IMR-90 (cell line): ENCODE measurements around the gene ZEB2. TPM values are rescaled to one million over a fixed set of nuclear protein-coding genes. Genes with fewer than 3 reads are reported as not detected.
"Not testable (repeated sequence)": the region's sequence is repeated elsewhere in the genome, so short reads cannot be mapped to it uniquely, and the experiment has no call there.

Source experiments
- ATAC-seq: fragments of 200-7000 bp; cut with Tn5 transposase; 2 replicates; pipeline ENCODE4 v1.9.1; 2020; ENCODE audit warnings: low read depth, mild to moderate bottlenecking, moderate library complexity
- BruUV-seq: library from RNA; stranded (reverse); fragments of 400-500 nt; replicated peaks from 2 replicates; lab custom pipeline; 2021; lab: Mats Ljungman, UMichigan
- CTCF ChIA-PET: fragments of 300-600 bp; formaldehyde crosslinking; extraction: SDS; loops from one replicate; lab custom pipeline; 2021; ENCODE audit warnings: antibody characterized with exemption; lab: Yijun Ruan, JAX
- POLR2A ChIA-PET: fragments of 300-600 bp; sonication (Branson Sonifier 250); formaldehyde crosslinking; loops from one replicate; lab custom pipeline; 2022; ENCODE audit warnings: antibody characterized with exemption; ENCODE audit not compliant: unreplicated experiment; lab: Charles Lee
- DNase-seq: peaks from one replicate; pipeline ENCODE4 v3.0.0; 2013
- H2AFZ ChIP-seq: replicated peaks from 2 replicates; pipeline ENCODE3; 2013; ENCODE audit warnings: low read length, mild to moderate bottlenecking; ENCODE audit not compliant: poor library complexity
- H2AK5ac ChIP-seq: 2 replicates; pipeline ENCODE4 v1.6.1; 2013; ENCODE audit warnings: low read depth, low read length, inconsistent platforms
- H2AK9ac ChIP-seq: replicated peaks from 2 replicates; pipeline ENCODE3; 2013; ENCODE audit warnings: mild to moderate bottlenecking, low read depth, low read length, moderate library complexity; ENCODE audit not compliant: poor library complexity
- H2BK120ac ChIP-seq: 2 replicates; pipeline ENCODE4 v1.6.1; 2013; ENCODE audit warnings: low read depth, low read length, inconsistent platforms
- H2BK15ac ChIP-seq: 3 replicates; pipeline ENCODE4 v1.6.1; 2013; ENCODE audit warnings: low read depth, low read length, inconsistent platforms
- H2BK20ac ChIP-seq: 2 replicates; pipeline ENCODE4 v1.6.1; 2013; ENCODE audit warnings: low read depth, mild to moderate bottlenecking, inconsistent platforms, low read length, moderate library complexity
- H2BK5ac ChIP-seq: 2 replicates; pipeline ENCODE4 v1.6.1; 2013; ENCODE audit warnings: mild to moderate bottlenecking, low read depth, low read length, inconsistent platforms; ENCODE audit not compliant: poor library complexity, severe bottlenecking
- H3K14ac ChIP-seq: replicated peaks from 2 replicates; pipeline ENCODE4 v1.6.1; 2013; ENCODE audit warnings: low read depth, low read length, inconsistent platforms
- H3K18ac ChIP-seq: 2 replicates; pipeline ENCODE4 v1.6.1; 2013; ENCODE audit warnings: low read depth, low read length, control low read depth
- H3K23ac ChIP-seq: 2 replicates; pipeline ENCODE4 v1.6.1; 2013; ENCODE audit warnings: low read depth, low read length, inconsistent platforms
- H3K27ac ChIP-seq: 2 replicates; pipeline ENCODE4 v1.5.1; 2013; ENCODE audit warnings: mild to moderate bottlenecking, control low read depth, low read length; ENCODE audit not compliant: insufficient read depth
- H3K27me3 ChIP-seq: 2 replicates; pipeline ENCODE4 v1.6.1; 2013; ENCODE audit warnings: low read length; ENCODE audit not compliant: control insufficient read depth, insufficient read depth
- H3K36me3 ChIP-seq: 2 replicates; pipeline ENCODE4 v1.6.1; 2013; ENCODE audit warnings: low read length, mixed read lengths; ENCODE audit not compliant: control insufficient read depth, insufficient read depth
- H3K4ac ChIP-seq: 2 replicates; pipeline ENCODE4 v1.6.1; 2013; ENCODE audit warnings: low read depth, low read length, inconsistent platforms
- H3K4me1 ChIP-seq: 2 replicates; pipeline ENCODE4 v1.6.1; 2013; ENCODE audit warnings: low read length, mixed read lengths; ENCODE audit not compliant: control insufficient read depth, insufficient read depth
- H3K4me2 ChIP-seq: 2 replicates; pipeline ENCODE4 v1.6.1; 2013; ENCODE audit warnings: low read depth, mild to moderate bottlenecking, control low read depth, low read length, moderate library complexity
- H3K4me3 ChIP-seq: 2 replicates; pipeline ENCODE4 v1.5.1; 2013; ENCODE audit warnings: low read depth, mild to moderate bottlenecking, control low read depth, low read length, moderate library complexity; ENCODE audit not compliant: insufficient read depth
- H3K56ac ChIP-seq: 2 replicates; pipeline ENCODE4 v1.6.1; 2013; ENCODE audit warnings: low read length, inconsistent platforms; ENCODE audit not compliant: insufficient read depth; ENCODE audit errors: extremely low read depth
- H3K79me1 ChIP-seq, 2 experiments: 2 replicates each; pipeline ENCODE4 v1.6.1; 2013; ENCODE audit warnings: low read length in 2 of 2, inconsistent platforms in 1 of 2, low read depth in 1 of 2
- H3K9ac ChIP-seq: 2 replicates; pipeline ENCODE4 v1.6.1; 2013; ENCODE audit warnings: low read depth, low read length, control low read depth
- H3K9me1 ChIP-seq: 2 replicates; pipeline ENCODE4 v1.6.1; 2013; ENCODE audit warnings: low read length, inconsistent platforms; ENCODE audit not compliant: insufficient read depth
- H3K9me3 ChIP-seq: 2 replicates; pipeline ENCODE4 v1.6.1; 2013; ENCODE audit warnings: low read length; ENCODE audit not compliant: control insufficient read depth, insufficient read depth
- H4K20me1 ChIP-seq: 2 replicates; pipeline ENCODE4 v1.6.1; 2013; ENCODE audit warnings: low read length, inconsistent platforms; ENCODE audit not compliant: insufficient read depth
- H4K5ac ChIP-seq: 2 replicates; pipeline ENCODE4 v1.6.1; 2013; ENCODE audit warnings: mild to moderate bottlenecking, low read depth, low read length, control low read depth
- H4K8ac ChIP-seq, 2 experiments: 2 replicates each; pipeline ENCODE4 v1.6.1; 2013; ENCODE audit warnings: low read depth in 2 of 2, low read length in 2 of 2, control low read depth in 1 of 2, inconsistent platforms in 1 of 2
- H4K91ac ChIP-seq: 2 replicates; pipeline ENCODE4 v1.6.1; 2013; ENCODE audit warnings: low read depth, low read length, inconsistent platforms; ENCODE audit not compliant: insufficient read depth
- FOS ChIP-seq: fragments of 150-350 bp; IDR thresholded peaks from 2 replicates; pipeline ENCODE4 v1.6.1; 2016; ENCODE audit warnings: low read depth, low read length
- RCOR1 ChIP-seq: IDR thresholded peaks from 2 replicates; pipeline ENCODE4 v1.6.1; 2012; ENCODE audit warnings: mild to moderate bottlenecking, low read length, improper control_type of control experiment; ENCODE audit not compliant: insufficient replicate concordance
- WGBS, 2 experiments: methylation state at CpG; one replicate each; pipeline versions ENCODE4 v1.1.5 to v1.1.7; 2013; ENCODE audit warnings: missing lambda C conversion rate in 2 of 2; ENCODE audit not compliant: insufficient read length in 1 of 2; ENCODE audit errors: extremely low coverage in 2 of 2; 5-methylcytosine and 5-hydroxymethylcytosine counted together
- dilution Hi-C: fragments of 300-500 bp; cut with HindIII; formaldehyde crosslinking; loops from one replicate; pipeline ENCODE4 v1.14.3; 2018; ENCODE audit warnings: low sequenced_read_pairs; ENCODE audit not compliant: unreplicated experiment
- in situ Hi-C: fragments of 300-500 bp; cut with MboI; formaldehyde crosslinking; loops from 3 replicates; pipeline ENCODE4 v1.14.3; 2019; ENCODE audit warnings: low sequenced_read_pairs, inconsistent platforms, mixed read lengths
- intact Hi-C: fragments of 100-400 bp; cut with micrococcal nuclease; formaldehyde crosslinking; loops from 2 replicates; pipeline ENCODE4 v1.10.0; 2022
- polyA plus RNA-seq, 3 experiments: library from polyadenylated mRNA; depleted of rRNA; stranded (reverse); fragments of >200 nt; gene quantifications; 2 replicates each; pipeline ENCODE4 v1.2.3, GENCODE V29; 2012; ENCODE audit warnings: low replicate concordance in 1 of 3
- total RNA-seq: library from RNA; depleted of rRNA; stranded (reverse); fragments of >200 nt; gene quantifications from 2 replicates; pipeline ENCODE4 v1.2.3, GENCODE V29; 2012

Gene ZEB2
- total and polyA plus RNA-seq, 2 of the 4 experiments (the other 2 are of a cell fraction): 22.4 to 50.9 TPM

GRCh38 chr2:144364944-144365738 is 154.8 kb downstream of the ZEB2 start:
- Histone ChIP-seq H3K9ac (no peak overlapping the region), H3K4me1 (peaks cover 5% of the 10 kb centered on the region; the same call in 1 of the 2 replicates), H3K4me3 (no peak overlapping the region), H3K4ac (peak overlapping the region; percentile 43), H2AK5ac (no peak overlapping the region), H2BK20ac (0 out of 2 replicates have a peak overlapping the region, but pooled peaks have one; percentile 14), H3K18ac (peak overlapping the region; percentile 50; the same call in 1 of the 2 replicates), H3K23ac (peak overlapping the region; percentile 29; the same call in 1 of the 2 replicates), H3K9me1 (no peaks in the 10 kb centered on the region), H3K27ac (no peak overlapping the region), H4K5ac (peak overlapping the region; percentile 37; the same call in 1 of the 2 replicates), H2BK120ac (peak overlapping the region; percentile 71; the same call in 1 of the 2 replicates), H3K9me3 (no peaks in the 10 kb centered on the region), H3K36me3 (no peaks in the 10 kb centered on the region), H3K79me1 (no peaks in the 10 kb centered on the region), H3K4me2 (no peak overlapping the region), H4K20me1 (no peaks in the 10 kb centered on the region), H4K8ac (peak overlapping the region in 1 of 2 experiments; percentile 25; a peak in 1 of 4 replicates), H4K91ac (no peak overlapping the region), H2BK5ac (no peak overlapping the region), H3K56ac (no peak overlapping the region), H3K27me3 (no peaks in the 10 kb centered on the region), H2AFZ (no peak overlapping the region), H3K14ac (peak overlapping the region; percentile 22; the same call in 1 of the 2 replicates), H2BK15ac (peak overlapping the region; percentile 47; the same call in 1 of the 3 replicates), H2AK9ac (no peak overlapping the region)
- dilution Hi-C loops (no loop called here), intact Hi-C loops (no loop called here), in situ Hi-C loops (no loop called here)
- TF ChIP-seq FOS (peak; percentile 21; the same call in 1 of the 2 replicates), RCOR1 (no peak)
- no TSS peak for BruUV-seq
- DNase-seq (peak; percentile 72), ATAC-seq (no peak; the same call in 1 of the 2 replicates)
- ChIA-PET POLR2A (no interaction called here), CTCF (no interaction called here)
- 40% methylated on average over 1 of the region's 4 CpGs; no CpG with 5 or more reads in 1 of the 2 experiments for WGBS, 2 experiments

DNA sequence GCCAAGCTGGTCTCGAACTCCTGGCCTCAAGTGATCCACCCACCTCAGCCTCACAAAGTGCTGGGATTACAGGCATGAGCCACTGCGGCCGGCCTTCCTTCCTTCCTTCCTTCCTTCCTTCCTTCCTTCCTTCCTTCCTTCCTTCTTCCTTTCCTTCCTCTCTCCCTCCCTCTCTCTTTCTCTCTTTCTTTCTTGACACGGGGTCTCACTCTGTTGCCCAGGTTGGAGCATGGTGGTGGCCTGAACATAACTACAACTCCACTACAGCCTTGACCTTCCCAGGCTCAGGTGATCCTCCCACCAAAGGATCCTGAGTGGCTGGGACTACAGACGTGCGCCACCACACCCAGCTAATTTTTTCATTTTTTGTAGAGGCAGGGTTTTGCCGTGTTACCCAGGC is 155.7 kb downstream of the ZEB2 start:
- H3K4me3 ChIP-seq, H2AFZ ChIP-seq, H2AK5ac ChIP-seq, intact Hi-C loops, H3K27ac ChIP-seq, H2BK20ac ChIP-seq, H3K14ac ChIP-seq, in situ Hi-C loops, H3K9me1 ChIP-seq, H3K9me3 ChIP-seq, DNase-seq, H3K79me1 ChIP-seq, H4K5ac ChIP-seq, BruUV-seq, H2AK9ac ChIP-seq, H4K20me1 ChIP-seq, dilution Hi-C loops, H2BK15ac ChIP-seq, H3K36me3 ChIP-seq, H3K23ac ChIP-seq, ATAC-seq, H2BK5ac ChIP-seq, H3K18ac ChIP-seq, H4K8ac ChIP-seq, H3K9ac ChIP-seq, POLR2A ChIA-PET, H3K56ac ChIP-seq, H3K4ac ChIP-seq, H3K4me2 ChIP-seq, H3K4me1 ChIP-seq, H3K27me3 ChIP-seq: not testable (repeated sequence)
- H2BK120ac ChIP-seq: peak overlapping the region; percentile 52; the same call in 1 of the 2 replicates
- CTCF ChIA-PET: interaction anchor here (0.7 kb wide), 1 partner anchor 71 kb away, joined by 3 read pairs; no protein-coding TSS in a partner anchor
- WGBS, 2 experiments: 90% methylated on average over 2 of the region's 7 CpGs; no CpG with 5 or more reads in 1 of the 2 experiments
- peak overlapping the region; percentile 53; the same call in 1 of the 2 replicates for H4K91ac ChIP-seq
